Liver (tissue), 3 donors: ENCODE results near the gene GPR15.

ENCODE experiments used
- CTCF ChIP-seq: fragments of 150-350 bp; IDR thresholded peaks from 2 replicates; pipeline ENCODE4 v1.5.1; 2017; ENCODE audit warnings: improper control_type of control experiment, low read depth, low read length; ENCODE audit not compliant: missing input control
- MAX ChIP-seq: IDR thresholded peaks from 2 replicates; pipeline ENCODE4 v1.6.1; 2016; ENCODE audit warnings: antibody characterized with exemption
- NR2F2 ChIP-seq: IDR thresholded peaks from 2 replicates; pipeline ENCODE4 v1.6.1; 2016; ENCODE audit warnings: antibody characterized with exemption
- RAD21 ChIP-seq, 2 donors: IDR thresholded peaks; 2 replicates each; pipeline ENCODE4 v1.6.1; 2016; ENCODE audit warnings: antibody characterized with exemption in 2 of 2, mild to moderate bottlenecking in 2 of 2
- SP1 ChIP-seq: IDR thresholded peaks from 2 replicates; pipeline ENCODE4 v1.6.1; 2018; ENCODE audit warnings: antibody characterized with exemption, mild to moderate bottlenecking
- TAF1 ChIP-seq: conservative IDR thresholded peaks from 2 replicates; pipeline ENCODE4 v1.6.1; 2016; ENCODE audit warnings: antibody characterized with exemption, mild to moderate bottlenecking
- ZBTB33 ChIP-seq: IDR thresholded peaks from 2 replicates; pipeline ENCODE4 v1.6.1; 2016; ENCODE audit warnings: antibody characterized with exemption
- donor health status: healthy.
- donor health status: healthy.

- TF ChIP-seq CTCF: no peak
- TF ChIP-seq SP1: no peak
- no peak for TF ChIP-seq NR2F2
- no peak for TF ChIP-seq RAD21 (IDR thresholded peaks at IDR 0.05)
- TF ChIP-seq MAX: no peak
- no peak for TF ChIP-seq TAF1
- no peak for TF ChIP-seq ZBTB33
These were observed 33.5 kb downstream of the GPR15 start for GRCh38 chr3:98565237-98565643.
